ENCODE measurements around the gene CDH16. TPM values are rescaled to one million over a fixed set of nuclear protein-coding genes. Genes with fewer than 3 reads are reported as not detected.

The CDH16 gene
- total and polyA plus RNA-seq, 2 of the 13 experiments (the other 11 are each of a cell fraction or from before 2014, with no cell fraction given) = 2.7 to 3.9 TPM

DNA sequence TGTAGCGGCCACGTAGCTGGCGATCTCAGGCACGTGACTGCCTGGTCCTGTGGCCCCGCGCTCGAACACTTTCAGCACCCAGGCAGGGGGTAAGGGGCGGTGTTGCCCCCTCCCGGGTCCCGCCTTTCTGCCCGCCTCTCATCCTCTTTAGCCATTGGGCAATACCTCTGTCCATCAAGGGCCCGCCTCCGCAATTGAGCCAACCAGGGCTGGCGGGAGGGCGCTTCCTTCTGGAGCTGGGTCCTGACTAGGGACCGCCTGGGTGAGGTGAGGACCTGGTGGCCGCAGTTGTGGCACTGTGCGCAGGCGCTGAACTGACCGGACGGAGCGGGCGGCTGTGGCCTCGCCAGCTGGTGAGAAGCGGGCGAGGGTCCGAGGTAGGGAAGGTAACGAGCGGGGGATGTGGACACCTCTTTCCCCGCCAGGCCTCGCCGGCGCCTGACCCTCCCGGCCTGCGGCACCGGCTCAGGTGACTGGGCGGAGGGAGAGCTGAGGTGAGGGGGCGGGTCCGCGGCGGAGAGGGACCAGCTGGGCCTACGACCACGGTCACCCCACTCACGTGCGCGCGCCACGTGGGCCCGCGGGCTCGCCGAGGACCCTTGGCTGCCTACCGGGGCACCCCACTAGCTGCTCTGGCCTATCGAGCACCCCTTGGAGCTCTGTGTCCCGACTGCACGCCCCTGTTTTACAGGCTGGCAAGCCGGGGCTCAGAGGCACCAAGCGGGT is 38.2 kb downstream of the CDH16 start, which contains the start of gene PDP2 (continued):
- peak; percentile 59; the same call in 1 of the 2 replicates for TF ChIP-seq ZBTB20 (CRISPR knock-in tag; IDR thresholded peaks at IDR 0.05; ENCODE audit: borderline replicate concordance, low read depth)
- TF ChIP-seq ARHGAP35 (CRISPR knock-in tag; IDR thresholded peaks at IDR 0.05; ENCODE audit: borderline replicate concordance) = peak; percentile 89
- peak; percentile 71; the same call in 1 of the 2 replicates for TF ChIP-seq NPAS2 (CRISPR knock-in tag; IDR thresholded peaks at IDR 0.05; ENCODE audit: borderline replicate concordance)
- no peak for TF ChIP-seq MBD4 (IDR thresholded peaks at IDR 0.05; ENCODE audit: borderline replicate concordance, low read length)
- TF ChIP-seq ZNF343 (CRISPR knock-in tag; IDR thresholded peaks at IDR 0.05) = peak; percentile 91
- peak; percentile 92 for TF ChIP-seq ZNF704 (CRISPR knock-in tag; IDR thresholded peaks at IDR 0.05; ENCODE audit: borderline replicate concordance)
- TF ChIP-seq ZNF20 (CRISPR knock-in tag; IDR thresholded peaks at IDR 0.05) = peak; percentile 92
- TF ChIP-seq FLYWCH1 (CRISPR knock-in tag; IDR thresholded peaks at IDR 0.05) = 0 out of 2 replicates have a peak, but pooled peaks have one; percentile 63
- TF ChIP-seq ZFP36L1 (CRISPR knock-in tag; IDR thresholded peaks at IDR 0.05) = peak; percentile 84
- TF ChIP-seq ZNF572 (CRISPR knock-in tag; IDR thresholded peaks at IDR 0.05) = peak; percentile 12; the same call in 1 of the 2 replicates
- no peak for TF ChIP-seq JDP2 (CRISPR knock-in tag; IDR thresholded peaks at IDR 0.05; ENCODE audit: borderline replicate concordance)
- peak; percentile 79 for TF ChIP-seq HNRNPLL (IDR thresholded peaks at IDR 0.05; ENCODE audit: low read depth, low read length, poor library complexity, severe bottlenecking)
- TF ChIP-seq EP300 (IDR thresholded peaks at IDR 0.05; ENCODE audit: low read depth in 2 of 2, low read length in 2 of 2) = peak in 1 of 2 experiments; percentile 1; a peak in 1 of 4 replicates
- TF ChIP-seq EP300 (CRISPR knock-in tag; IDR thresholded peaks at IDR 0.05; ENCODE audit: borderline replicate concordance) = peak; percentile 60; the same call in 1 of the 2 replicates
- TF ChIP-seq ZNF75D (CRISPR knock-in tag; IDR thresholded peaks at IDR 0.05; ENCODE audit: borderline replicate concordance) = peak; percentile 83; the same call in 1 of the 2 replicates
- TF ChIP-seq MEIS2 (CRISPR knock-in tag; IDR thresholded peaks at IDR 0.05) = peak; percentile 72
- peak; percentile 74 for TF ChIP-seq ZNF773 (CRISPR knock-in tag; IDR thresholded peaks at IDR 0.05; ENCODE audit: borderline replicate concordance)
- TF ChIP-seq NCOA2 (CRISPR knock-in tag; IDR thresholded peaks at IDR 0.05) = peak; percentile 52
- peak; percentile 97; the same call in 1 of the 2 replicates for TF ChIP-seq ZFP41 (CRISPR knock-in tag; IDR thresholded peaks at IDR 0.05; ENCODE audit: borderline replicate concordance)
- TF ChIP-seq ZFP37 (CRISPR knock-in tag; IDR thresholded peaks at IDR 0.05; ENCODE audit: borderline replicate concordance) = peak; percentile 92; the same call in 1 of the 2 replicates
- TF ChIP-seq KLF15 (CRISPR knock-in tag; IDR thresholded peaks at IDR 0.05; ENCODE audit: borderline replicate concordance) = peak; percentile 95; the same call in 1 of the 2 replicates
- peak; percentile 60; the same call in 1 of the 2 replicates for TF ChIP-seq PAX8 (CRISPR knock-in tag; IDR thresholded peaks at IDR 0.05; ENCODE audit: borderline replicate concordance)
- peak; percentile 85; the same call in 1 of the 2 replicates for TF ChIP-seq ZFAT (CRISPR knock-in tag; conservative IDR thresholded peaks at IDR 0.05)
- TF ChIP-seq, protein P1, sequence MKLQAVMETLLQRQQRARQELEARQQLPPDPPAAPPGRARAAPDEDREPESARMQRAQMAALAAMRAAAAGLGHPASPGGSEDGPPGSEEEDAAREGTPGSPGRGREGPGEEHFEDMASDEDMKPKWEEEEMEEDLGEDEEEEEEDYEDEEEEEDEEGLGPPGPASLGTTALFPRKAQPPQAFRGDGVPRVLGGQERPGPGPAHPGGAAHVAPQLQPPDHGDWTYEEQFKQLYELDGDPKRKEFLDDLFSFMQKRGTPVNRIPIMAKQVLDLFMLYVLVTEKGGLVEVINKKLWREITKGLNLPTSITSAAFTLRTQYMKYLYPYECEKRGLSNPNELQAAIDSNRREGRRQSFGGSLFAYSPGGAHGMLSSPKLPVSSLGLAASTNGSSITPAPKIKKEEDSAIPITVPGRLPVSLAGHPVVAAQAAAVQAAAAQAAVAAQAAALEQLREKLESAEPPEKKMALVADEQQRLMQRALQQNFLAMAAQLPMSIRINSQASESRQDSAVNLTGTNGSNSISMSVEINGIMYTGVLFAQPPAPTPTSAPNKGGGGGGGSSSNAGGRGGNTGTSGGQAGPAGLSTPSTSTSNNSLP (IDR thresholded peaks at IDR 0.05; ENCODE audit: low read depth, low read length) = no peak
- TF ChIP-seq RFX3 (CRISPR knock-in tag; IDR thresholded peaks at IDR 0.05) = no peak
- TF ChIP-seq SETDB1 (CRISPR knock-in tag; IDR thresholded peaks at IDR 0.05; ENCODE audit: borderline replicate concordance) = no peak
- peak; percentile 99 for TF ChIP-seq ARNTL (CRISPR knock-in tag; IDR thresholded peaks at IDR 0.05)

Data from HepG2 (cell line).